HEK293 (cell line): ENCODE results near the gene TWSG1.
"Not testable (repeated sequence)": the region's sequence is repeated elsewhere in the genome, so short reads cannot be mapped to it uniquely, and the experiment has no call there.

Experiments
- ZNF791 ChIP-seq: fragments of 450-650 bp; formaldehyde crosslinking; IDR thresholded peaks from 2 replicates; pipeline ENCODE4 v1.5.1; 2016; ENCODE audit warnings: missing biosample characterization, missing genetic modification characterization
- TF ChIP-seq, protein P1 (sequence below): fragments of 450-650 bp; formaldehyde crosslinking; IDR thresholded peaks from 2 replicates; pipeline ENCODE4 v1.5.1; 2016; ENCODE audit warnings: missing biosample characterization, missing genetic modification characterization

GRCh38 chr18:9373254-9373653 lies 38.7 kb downstream of the TWSG1 start:
- TF ChIP-seq ZNF791, result not testable (repeated sequence)
- TF ChIP-seq, protein P1, sequence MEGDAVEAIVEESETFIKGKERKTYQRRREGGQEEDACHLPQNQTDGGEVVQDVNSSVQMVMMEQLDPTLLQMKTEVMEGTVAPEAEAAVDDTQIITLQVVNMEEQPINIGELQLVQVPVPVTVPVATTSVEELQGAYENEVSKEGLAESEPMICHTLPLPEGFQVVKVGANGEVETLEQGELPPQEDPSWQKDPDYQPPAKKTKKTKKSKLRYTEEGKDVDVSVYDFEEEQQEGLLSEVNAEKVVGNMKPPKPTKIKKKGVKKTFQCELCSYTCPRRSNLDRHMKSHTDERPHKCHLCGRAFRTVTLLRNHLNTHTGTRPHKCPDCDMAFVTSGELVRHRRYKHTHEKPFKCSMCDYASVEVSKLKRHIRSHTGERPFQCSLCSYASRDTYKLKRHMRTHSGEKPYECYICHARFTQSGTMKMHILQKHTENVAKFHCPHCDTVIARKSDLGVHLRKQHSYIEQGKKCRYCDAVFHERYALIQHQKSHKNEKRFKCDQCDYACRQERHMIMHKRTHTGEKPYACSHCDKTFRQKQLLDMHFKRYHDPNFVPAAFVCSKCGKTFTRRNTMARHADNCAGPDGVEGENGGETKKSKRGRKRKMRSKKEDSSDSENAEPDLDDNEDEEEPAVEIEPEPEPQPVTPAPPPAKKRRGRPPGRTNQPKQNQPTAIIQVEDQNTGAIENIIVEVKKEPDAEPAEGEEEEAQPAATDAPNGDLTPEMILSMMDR (tag by site-specific recombination), result not testable (repeated sequence)
